CD4-positive, alpha-beta T cell treated with Interferon gamma for 1 hour (primary cell): Measurements from ENCODE around the gene FAT3.

Experiments used
- DNase-seq: peaks from one replicate; pipeline ENCODE4 v3.0.0-alpha.2; 2020

FAT3 gene

GRCh38 chr11:92227959-92228935 is 3.6 kb downstream of the FAT3 start:
- no peak for DNase-seq

GRCh38 chr11:92236856-92237255 is 12.2 kb downstream of the FAT3 start:
- DNase-seq: no peak

GRCh38 chr11:92240916-92241315 is 16.3 kb downstream of the FAT3 start:
- no peak for DNase-seq

GRCh38 chr11:92245700-92246271 is 21.2 kb downstream of the FAT3 start:
- DNase-seq: no peak

- no peak for DNase-seq
Measured at GRCh38 chr11:92246630-92247029, 22.0 kb downstream of the FAT3 start.

- DNase-seq: no peak
Measured at GRCh38 chr11:92249156-92249753, 24.6 kb downstream of the FAT3 start.

- DNase-seq: no peak
Measured at GRCh38 chr11:92251980-92252379, 27.4 kb downstream of the FAT3 start.

- DNase-seq: no peak
Measured at GRCh38 chr11:92253421-92253820, 28.8 kb downstream of the FAT3 start.

GRCh38 chr11:92253945-92254344 is 29.3 kb downstream of the FAT3 start:
- no peak for DNase-seq

- no peak for DNase-seq
Measured at GRCh38 chr11:92257536-92257935, 32.9 kb downstream of the FAT3 start.

GRCh38 chr11:92259861-92260260 is 35.2 kb downstream of the FAT3 start:
- no peak for DNase-seq

GRCh38 chr11:92264350-92264749 is 39.7 kb downstream of the FAT3 start:
- DNase-seq: no peak

- DNase-seq: no peak
Measured at GRCh38 chr11:92266806-92267205, 42.2 kb downstream of the FAT3 start.

- DNase-seq: no peak
Measured at GRCh38 chr11:92267278-92267677, 42.7 kb downstream of the FAT3 start.

- no peak for DNase-seq
Measured at GRCh38 chr11:92267968-92268367, 43.4 kb downstream of the FAT3 start.

- no peak for DNase-seq
Measured at GRCh38 chr11:92268546-92268945, 43.9 kb downstream of the FAT3 start.

- no peak for DNase-seq
Measured at GRCh38 chr11:92269021-92269420, 44.4 kb downstream of the FAT3 start.

- DNase-seq: no peak
Measured at GRCh38 chr11:92269841-92270240, 45.2 kb downstream of the FAT3 start.

- no peak for DNase-seq
Measured at GRCh38 chr11:92272651-92273050, 48.0 kb downstream of the FAT3 start.
